Neural cell (in vitro differentiated cells): ENCODE results near the gene ARFGAP3. TPM values are rescaled to one million over a fixed set of nuclear protein-coding genes. Genes with fewer than 3 reads are reported as not detected.

Source experiments
- H2AFZ ChIP-seq: fragments of 200-600, 300-800 bp; sonication (generic), shearing (Covaris generic); 2 replicates; pipeline ENCODE4 v1.6.0; 2014; ENCODE audit warnings: low read depth, mild to moderate bottlenecking, antibody characterized with exemption, low read length, moderate library complexity
- H3F3A ChIP-seq: fragments of 200-600 bp; shearing (Covaris generic); 2 replicates; pipeline ENCODE4 v1.6.1; 2016; ENCODE audit warnings: mild to moderate bottlenecking, moderate library complexity, mixed read lengths, antibody characterized with exemption, low read length; ENCODE audit not compliant: insufficient read depth, poor library complexity, severe bottlenecking
- H3K27ac ChIP-seq: fragments of 200-600, 300-800 bp; sonication (generic), shearing (Covaris generic); 2 replicates; pipeline ENCODE4 v1.5.1; 2014; ENCODE audit warnings: mild to moderate bottlenecking, low read length, moderate library complexity
- H3K27me3 ChIP-seq: fragments of 300-800, 200-600 bp; sonication (generic), shearing (Covaris generic); 2 replicates; pipeline ENCODE4 v1.6.0; 2014; ENCODE audit warnings: mild to moderate bottlenecking, low read depth, low read length, moderate library complexity; ENCODE audit not compliant: insufficient read depth
- H3K36me3 ChIP-seq: fragments of 300-800, 200-600 bp; sonication (generic), shearing (Covaris generic); 2 replicates; pipeline ENCODE4 v1.5.1; 2014; ENCODE audit warnings: mild to moderate bottlenecking, antibody characterized with exemption, low read length, moderate library complexity; ENCODE audit not compliant: insufficient read depth
- H3K4me2 ChIP-seq: fragments of 300-800, 200-600 bp; sonication (generic), shearing (Covaris generic); 2 replicates; pipeline ENCODE4 v1.6.0; 2014; ENCODE audit warnings: mild to moderate bottlenecking, low read length
- H3K4me3 ChIP-seq: fragments of 300-800, 200-600 bp; sonication (generic), shearing (Covaris generic); 2 replicates; pipeline ENCODE4 v1.5.1; 2014; ENCODE audit warnings: mild to moderate bottlenecking, low read length, moderate library complexity
- H3K79me2 ChIP-seq: fragments of 200-600 bp; shearing (Covaris generic); replicated peaks from 2 replicates; pipeline ENCODE4 v1.6.0; 2014; ENCODE audit warnings: mild to moderate bottlenecking, low read length, moderate library complexity; ENCODE audit not compliant: insufficient read depth
- H3K9ac ChIP-seq: fragments of 300-800, 200-600 bp; sonication (generic), shearing (Covaris generic); 2 replicates; pipeline ENCODE4 v1.6.1; 2016; ENCODE audit warnings: mild to moderate bottlenecking, low read length, mixed read lengths
- H3K9me2 ChIP-seq: fragments of 200-600 bp; shearing (Covaris generic); 2 replicates; pipeline ENCODE4 v1.6.1; 2016; ENCODE audit warnings: mild to moderate bottlenecking, low read length, mixed read lengths; ENCODE audit not compliant: insufficient read depth
- H3K9me3 ChIP-seq: fragments of 200-600, 300-800 bp; sonication (generic), shearing (Covaris generic); 2 replicates; pipeline ENCODE4 v1.6.1; 2016; ENCODE audit warnings: mild to moderate bottlenecking, mixed run types, low read length, moderate library complexity, mixed read lengths
- H4K20me1 ChIP-seq: fragments of 200-600 bp; shearing (Covaris generic); 2 replicates; pipeline ENCODE4 v1.6.1; 2016; ENCODE audit warnings: mild to moderate bottlenecking, mixed run types; ENCODE audit not compliant: insufficient read depth
- CTCF ChIP-seq: fragments of 450-650 bp; IDR thresholded peaks from 2 replicates; pipeline ENCODE4 v1.5.1; 2014; ENCODE audit warnings: antibody characterized with exemption, mild to moderate bottlenecking, moderate library complexity; ENCODE audit not compliant: poor library complexity, severe bottlenecking
- EP300 ChIP-seq: fragments of 450-650 bp; conservative IDR thresholded peaks from 2 replicates; pipeline ENCODE4 v1.6.1; 2014; ENCODE audit warnings: antibody characterized with exemption, mild to moderate bottlenecking, moderate library complexity; ENCODE audit not compliant: poor library complexity, severe bottlenecking
- EZH2 ChIP-seq: fragments of 200-600, 300-800 bp; shearing (Covaris generic), sonication (generic); IDR thresholded peaks from 2 replicates; pipeline ENCODE4 v1.6.1; 2014; ENCODE audit warnings: antibody characterized with exemption, low read length, borderline replicate concordance, mild to moderate bottlenecking; ENCODE audit not compliant: insufficient read depth, poor library complexity, severe bottlenecking
- MXI1 ChIP-seq: fragments of 450-650 bp; conservative IDR thresholded peaks from 2 replicates; pipeline ENCODE4 v1.6.1; 2014; ENCODE audit warnings: antibody characterized with exemption, mild to moderate bottlenecking; ENCODE audit not compliant: poor library complexity, severe bottlenecking
- POLR2AphosphoS5 ChIP-seq: IDR thresholded peaks from 2 replicates; pipeline ENCODE4 v1.6.1; 2012
- RAD21 ChIP-seq: fragments of 450-650 bp; conservative IDR thresholded peaks from 2 replicates; pipeline ENCODE4 v1.6.1; 2014; ENCODE audit warnings: antibody characterized with exemption, mild to moderate bottlenecking, moderate library complexity
- REST ChIP-seq: IDR thresholded peaks from 2 replicates; pipeline ENCODE4 v1.6.1; 2012; ENCODE audit warnings: borderline replicate concordance
- SMC3 ChIP-seq: fragments of 450-650 bp; conservative IDR thresholded peaks from 2 replicates; pipeline ENCODE4 v1.6.1; 2014; ENCODE audit warnings: antibody characterized with exemption, mild to moderate bottlenecking, moderate library complexity; ENCODE audit not compliant: poor library complexity
- TAF1 ChIP-seq: IDR thresholded peaks from 2 replicates; pipeline ENCODE4 v1.6.1; 2012; ENCODE audit warnings: low read depth
- polyA plus RNA-seq: library from polyadenylated mRNA; depleted of rRNA; stranded (reverse); fragments of >200 nt; gene quantifications from 2 replicates; pipeline ENCODE4 v1.2.3, GENCODE V29; 2014

Gene ARFGAP3
- polyA plus RNA-seq, 1 donor from 2014 or later, result 80.7 TPM

- Histone ChIP-seq H3K4me3 (no peak overlapping the region), H3K27ac (no peak overlapping the region), H3F3A (no peaks in the 10 kb centered on the region), H3K36me3 (no peaks in the 10 kb centered on the region), H3K4me2 (no peak overlapping the region), H3K9me3 (no peaks in the 10 kb centered on the region), H3K79me2 (no peaks in the 10 kb centered on the region), H2AFZ (no peak overlapping the region), H4K20me1 (no peaks in the 10 kb centered on the region), H3K9ac (no peak overlapping the region), H3K27me3 (no peaks in the 10 kb centered on the region), H3K9me2 (no peaks in the 10 kb centered on the region)
- TF ChIP-seq REST (no peak), POLR2AphosphoS5 (no peak), CTCF (no peak), SMC3 (no peak), MXI1 (no peak), RAD21 (no peak), EP300 (no peak)
These were observed 88.6 kb downstream of the ARFGAP3 start for GRCh38 chr22:42768385-42769035.

- no peaks in the 10 kb centered on the region for H3K79me2 ChIP-seq
- H3K27ac ChIP-seq, result no peak overlapping the region
- H3K9me3 ChIP-seq, result no peaks in the 10 kb centered on the region
- no peak overlapping the region for H3K4me2 ChIP-seq
- H3K9ac ChIP-seq, result no peak overlapping the region
- no peaks in the 10 kb centered on the region for H3K27me3 ChIP-seq
- TF ChIP-seq RAD21 (no peak), MXI1 (no peak), CTCF (no peak), EZH2 (no peak), EP300 (no peak), SMC3 (no peak), POLR2AphosphoS5 (no peak), REST (no peak), TAF1 (no peak)
- H3K36me3 ChIP-seq, result no peaks in the 10 kb centered on the region
- H2AFZ ChIP-seq, result no peak overlapping the region
- no peaks in the 10 kb centered on the region for H3K9me2 ChIP-seq
- H4K20me1 ChIP-seq, result no peaks in the 10 kb centered on the region
- H3F3A ChIP-seq, result no peaks in the 10 kb centered on the region
- H3K4me3 ChIP-seq, result no peak overlapping the region
These were observed 90.2 kb downstream of the ARFGAP3 start for GRCh38 chr22:42766860-42767259.
